Kidney (tissue), 22 donors: ENCODE data around the gene PTPN7. TPM values are rescaled to one million over a fixed set of nuclear protein-coding genes. Genes with fewer than 3 reads are reported as not detected.
A peak's percentile ranks its signal among the peaks of the same experiment; 100 is the strongest.

ENCODE experiments used
- DNase-seq, 5 donors: peaks; one replicate each; pipeline ENCODE4 v3.0.0-alpha.2; 2013 to 2020
- FAIRE-seq: peaks from 2 replicates; lab custom pipeline; 2012; peaks lifted over from hg19 to GRCh38; lab: Jason Lieb, UNC
- H3K27ac ChIP-seq, 2 donors: one replicate each; pipeline ENCODE4 v1.7.0; 2013; ENCODE audit warnings: low read depth in 2 of 2, low read length in 2 of 2, inconsistent platforms in 1 of 2
- H3K27me3 ChIP-seq: one replicate; pipeline ENCODE4 v1.7.1; 2013; ENCODE audit warnings: low read length, inconsistent platforms; ENCODE audit not compliant: control insufficient read depth, insufficient read depth
- H3K36me3 ChIP-seq, 3 donors: one replicate each; pipeline versions ENCODE4 v1.7.0 to v1.7.1; 2013; ENCODE audit warnings: low read length in 3 of 3, control low read depth in 1 of 3, inconsistent platforms in 1 of 3; ENCODE audit not compliant: insufficient read depth in 3 of 3, control insufficient read depth in 2 of 3
- H3K4me1 ChIP-seq, 3 donors: one replicate each; pipeline versions ENCODE4 v1.7.0 to v1.7.1; 2013; ENCODE audit warnings: low read length in 3 of 3, inconsistent platforms in 1 of 3, low read depth in 1 of 3; ENCODE audit not compliant: control insufficient read depth in 2 of 3, insufficient read depth in 2 of 3
- H3K4me3 ChIP-seq, 3 donors: one replicate each; pipeline versions ENCODE4 v1.7.0 to v1.8.1; 2013; ENCODE audit warnings: low read length in 3 of 3, control low read depth in 1 of 3, inconsistent platforms in 1 of 3
- H3K9ac ChIP-seq, 3 donors: one replicate each; pipeline versions ENCODE4 v1.7.0 to v1.7.1; 2013; ENCODE audit warnings: low read length in 3 of 3, control low read depth in 1 of 3, inconsistent platforms in 1 of 3
- H3K9me3 ChIP-seq, 3 donors: one replicate each; pipeline versions ENCODE4 v1.7.0 to v1.7.1; 2013; ENCODE audit warnings: low read length in 3 of 3, control low read depth in 1 of 3, inconsistent platforms in 1 of 3; ENCODE audit not compliant: control insufficient read depth in 2 of 3, insufficient read depth in 1 of 3
- CTCF ChIP-seq: IDR thresholded peaks from 3 replicates; pipeline ENCODE4 v1.5.1; 2012; ENCODE audit warnings: mild to moderate bottlenecking, moderate library complexity, borderline replicate concordance; ENCODE audit not compliant: insufficient read depth; ENCODE audit errors: extremely low read depth
- intact Hi-C: fragments of 100-400 bp; cut with DNase I; formaldehyde crosslinking; loops from one replicate; pipeline ENCODE4 v1.11.1; 2022
- long read RNA-seq, 10 donors: library from polyadenylated mRNA in 1 of 10; unstranded in 1 of 10; transcript quantifications; one replicate each; pipeline ENCODE4 v2.0.0 and lab custom pipeline, GENCODE V29; 2021 to 2026
- polyA plus RNA-seq: library from polyadenylated mRNA; stranded (reverse); fragments of 350-450 nt; fragmentation: Illumina TruSeq; extraction: RNeasy Lipid Tissue Mini Kit (QIAGEN cat#74804); gene quantifications from one replicate; pipeline ENCODE4 v1.2.3, GENCODE V29; 2014; ENCODE audit warnings: low read depth, low replicate concordance; ENCODE audit not compliant: insufficient read depth
- total RNA-seq: library from RNA; stranded (reverse); fragmentation: NEBNext Ultra II Directional; extraction: Animal tissue kit (Norgen Biotek cat#: 25700); gene quantifications from one replicate; pipeline ENCODE4 v1.2.1, GENCODE V29; 2021
- donor health status: control.
- donor health status: control.
- donor health status: control.
- donor health status: control.
- donor health status: control.
- donor health status: DM: yes; HTN: yes; CAD: no.
- donor health status: Normal renal cell carcinoma (clear cell type).

Gene PTPN7
- 5.5 TPM for total RNA-seq
- 3.5 TPM for polyA plus RNA-seq
- long read RNA-seq, donor 1, result 0 reads
- long read RNA-seq, donor 2, result 0 reads
- long read RNA-seq, donor 3, partial matches to known transcripts, result 0 of 1 reads
- long read RNA-seq, donor 3, other reads (novel, unspliced or antisense), result 0 of 1 reads
- long read RNA-seq, donor 4, result 0 reads
- long read RNA-seq, donor 5, result 0 reads
- long read RNA-seq, donor 6, result 0 reads
- long read RNA-seq, donor 7, partial matches to known transcripts, result 3 of 7 reads
- long read RNA-seq, donor 7, other reads (novel, unspliced or antisense), result 1 of 7 reads
- long read RNA-seq, donor 8, partial matches to known transcripts, result 0 of 1 reads
- long read RNA-seq, donor 8, other reads (novel, unspliced or antisense), result 0 of 1 reads
- long read RNA-seq, donor 9, result 0 reads
- long read RNA-seq, donor 10, result 0 reads

GRCh38 chr1:202160377-202160940 is at the start of gene PTPN7:
Gene PTPN7 (minus strand): TSS chr1:202160602. CDS start chr1:202159402, 1,200 bp downstream.
- no peak within 1 kb of the TSS for H3K4me3 ChIP-seq
- H3K9me3 ChIP-seq, result no peaks in the 10 kb centered on the region
- H3K9ac ChIP-seq, result no peak within 1 kb of the TSS
- H3K27me3 ChIP-seq, result no peaks in the 10 kb centered on the region
- H3K4me1 ChIP-seq, result peaks cover 0 to 19% (median 3%) of the 10 kb centered on the region in 3 donors
- intact Hi-C loops, result no loop called here
- no peak for TF ChIP-seq CTCF
- H3K36me3 ChIP-seq, result no peaks in the 10 kb centered on the region
- peak within 1 kb of the TSS in 1 of 2 donors; percentile 23 for H3K27ac ChIP-seq
- FAIRE-seq, result no peak
- DNase-seq, result peak in 1 of 5 donors; percentile 50

- Histone ChIP-seq H3K27ac (no peak overlapping the region), H3K4me3 (no peak overlapping the region), H3K9me3 (no peaks in the 10 kb centered on the region), H3K4me1 (no peaks in the 10 kb centered on the region), H3K27me3 (no peaks in the 10 kb centered on the region), H3K9ac (no peak overlapping the region), H3K36me3 (no peaks in the 10 kb centered on the region)
- TF ChIP-seq CTCF, result no peak
- FAIRE-seq, result no peak
- intact Hi-C loops, result no loop called here
- DNase-seq, result peak in 1 of 5 donors; percentile 26
Measured at GRCh38 chr1:202208351-202208857, 48.0 kb upstream of the PTPN7 start.

- Histone ChIP-seq H3K27me3 (no peaks in the 10 kb centered on the region), H3K9me3 (no peaks in the 10 kb centered on the region), H3K27ac (no peak overlapping the region), H3K4me1 (no peaks in the 10 kb centered on the region), H3K4me3 (no peak overlapping the region), H3K36me3 (no peaks in the 10 kb centered on the region), H3K9ac (no peak overlapping the region)
- no peak for FAIRE-seq
- intact Hi-C loops, result no loop called here
- peak in 2 of 5 donors; percentile 31 to 55 for DNase-seq
- no peak for TF ChIP-seq CTCF
Measured at GRCh38 chr1:202207292-202207691, 46.9 kb upstream of the PTPN7 start.
